ENCODE measurements around the gene RAB35.

RAB35 gene

GRCh38 chr12:120145164-120145563, 28.6 kb upstream of the RAB35 start:
- no peak overlapping the region for H3K23ac ChIP-seq (ENCODE audit: low read length)
- no peak overlapping the region for H3K27ac ChIP-seq (ENCODE audit: low read depth, low read length)
- DNase-seq, result no peak
- no peaks in the 10 kb centered on the region for H3K79me2 ChIP-seq (ENCODE audit: control insufficient read depth, insufficient read depth, low read length)
- no peak overlapping the region for H2AK5ac ChIP-seq (ENCODE audit: low read length)
- H3K4me3 ChIP-seq (ENCODE audit: low read length), result no peak overlapping the region
- no peak overlapping the region for H4K5ac ChIP-seq (ENCODE audit: low read length)
- peaks cover 49% of the 10 kb centered on the region for H3K36me3 ChIP-seq (ENCODE audit: control insufficient read depth, insufficient read depth, low read length)
- no peaks in the 10 kb centered on the region for H3K27me3 ChIP-seq (ENCODE audit: insufficient read depth, low read length, poor library complexity)
- H3K4me1 ChIP-seq (ENCODE audit: control insufficient read depth, low read depth, low read length), result no peaks in the 10 kb centered on the region
- H2BK5ac ChIP-seq (ENCODE audit: low read length), result no peak overlapping the region
- no peaks in the 10 kb centered on the region for H3K79me1 ChIP-seq (ENCODE audit: low read length)
- no CpG with 5 or more reads among the region's 8 CpGs for WGBS (ENCODE audit: extremely low coverage, insufficient coverage, low lambda C conversion rate)
- no peak overlapping the region for H3K56ac ChIP-seq (ENCODE audit: low read length)
- no peak overlapping the region for H3K4ac ChIP-seq (ENCODE audit: low read depth, low read length)
- H3K4me2 ChIP-seq (ENCODE audit: low read length), result no peak overlapping the region
- no peak overlapping the region for H4K8ac ChIP-seq (ENCODE audit: low read depth, low read length)
- no peak overlapping the region for H3K18ac ChIP-seq (ENCODE audit: low read length)
- no peak overlapping the region for H3K9ac ChIP-seq (ENCODE audit: low read length)
- no peak overlapping the region for H2BK120ac ChIP-seq (ENCODE audit: low read depth, low read length)
- H2BK15ac ChIP-seq (replicated peaks; ENCODE audit: low read depth), result no peak overlapping the region

- H3K9ac ChIP-seq (ENCODE audit: low read length), result no peak overlapping the region
- no peak overlapping the region for H4K5ac ChIP-seq (ENCODE audit: low read length)
- no peak overlapping the region for H3K27ac ChIP-seq (ENCODE audit: low read depth, low read length)
- H2BK120ac ChIP-seq (ENCODE audit: low read depth, low read length), result no peak overlapping the region
- H3K4ac ChIP-seq (ENCODE audit: low read depth, low read length), result no peak overlapping the region
- H3K4me2 ChIP-seq (ENCODE audit: low read length), result no peak overlapping the region
- no peak overlapping the region for H3K18ac ChIP-seq (ENCODE audit: low read length)
- H3K79me1 ChIP-seq (ENCODE audit: low read length), result no peaks in the 10 kb centered on the region
- H2BK5ac ChIP-seq (ENCODE audit: low read length), result no peak overlapping the region
- no peak overlapping the region for H3K23ac ChIP-seq (ENCODE audit: low read length)
- H3K36me3 ChIP-seq (ENCODE audit: control insufficient read depth, insufficient read depth, low read length), result peaks cover 43% of the 10 kb centered on the region
- no peak overlapping the region for H3K4me3 ChIP-seq (ENCODE audit: low read length)
- no CpG with 5 or more reads among the region's 11 CpGs for WGBS (ENCODE audit: extremely low coverage, insufficient coverage, low lambda C conversion rate)
- no peaks in the 10 kb centered on the region for H3K79me2 ChIP-seq (ENCODE audit: control insufficient read depth, insufficient read depth, low read length)
- H3K56ac ChIP-seq (ENCODE audit: low read length), result no peak overlapping the region
- no peak overlapping the region for H2BK15ac ChIP-seq (replicated peaks; ENCODE audit: low read depth)
- no peak overlapping the region for H4K8ac ChIP-seq (ENCODE audit: low read depth, low read length)
- H3K4me1 ChIP-seq (ENCODE audit: control insufficient read depth, low read depth, low read length), result no peaks in the 10 kb centered on the region
- H3K27me3 ChIP-seq (ENCODE audit: insufficient read depth, low read length, poor library complexity), result no peaks in the 10 kb centered on the region
- DNase-seq, result no peak
- H2AK5ac ChIP-seq (ENCODE audit: low read length), result no peak overlapping the region
Observed at GRCh38 chr12:120144215-120144614, 27.7 kb upstream of the RAB35 start.

GRCh38 chr12:120142231-120142877, 25.8 kb upstream of the RAB35 start:
- Histone ChIP-seq H2BK120ac (ENCODE audit: low read depth, low read length) (no peak overlapping the region), H3K4me2 (ENCODE audit: low read length) (no peak overlapping the region), H3K27ac (ENCODE audit: low read depth, low read length) (no peak overlapping the region), H2BK15ac (replicated peaks; ENCODE audit: low read depth) (no peak overlapping the region), H3K4me1 (ENCODE audit: control insufficient read depth, low read depth, low read length) (no peaks in the 10 kb centered on the region), H2AK5ac (ENCODE audit: low read length) (no peak overlapping the region), H4K5ac (ENCODE audit: low read length) (no peak overlapping the region), H3K79me2 (ENCODE audit: control insufficient read depth, insufficient read depth, low read length) (no peaks in the 10 kb centered on the region), H4K8ac (ENCODE audit: low read depth, low read length) (no peak overlapping the region), H3K4ac (ENCODE audit: low read depth, low read length) (no peak overlapping the region), H2BK5ac (ENCODE audit: low read length) (no peak overlapping the region), H3K23ac (ENCODE audit: low read length) (no peak overlapping the region), H3K9ac (ENCODE audit: low read length) (no peak overlapping the region), H3K79me1 (ENCODE audit: low read length) (no peaks in the 10 kb centered on the region), H3K36me3 (ENCODE audit: control insufficient read depth, insufficient read depth, low read length) (peaks cover 44% of the 10 kb centered on the region), H3K4me3 (ENCODE audit: low read length) (no peak overlapping the region), H3K27me3 (ENCODE audit: insufficient read depth, low read length, poor library complexity) (no peaks in the 10 kb centered on the region), H3K56ac (ENCODE audit: low read length) (no peak overlapping the region), H3K18ac (ENCODE audit: low read length) (no peak overlapping the region)
- no peak for DNase-seq
- no CpG with 5 or more reads among the region's 14 CpGs for WGBS (ENCODE audit: extremely low coverage, insufficient coverage, low lambda C conversion rate)

- Histone ChIP-seq H3K79me2 (ENCODE audit: control insufficient read depth, insufficient read depth, low read length) (no peaks in the 10 kb centered on the region), H3K4ac (ENCODE audit: low read depth, low read length) (no peak overlapping the region), H3K4me3 (ENCODE audit: low read length) (no peak overlapping the region), H3K4me2 (ENCODE audit: low read length) (no peak overlapping the region), H3K79me1 (ENCODE audit: low read length) (no peaks in the 10 kb centered on the region), H2BK5ac (ENCODE audit: low read length) (no peak overlapping the region), H3K4me1 (ENCODE audit: control insufficient read depth, low read depth, low read length) (no peaks in the 10 kb centered on the region), H2BK120ac (ENCODE audit: low read depth, low read length) (no peak overlapping the region), H3K27me3 (ENCODE audit: insufficient read depth, low read length, poor library complexity) (no peaks in the 10 kb centered on the region), H4K5ac (ENCODE audit: low read length) (no peak overlapping the region), H3K18ac (ENCODE audit: low read length) (no peak overlapping the region), H3K9ac (ENCODE audit: low read length) (no peak overlapping the region), H2AK5ac (ENCODE audit: low read length) (no peak overlapping the region), H3K36me3 (ENCODE audit: control insufficient read depth, insufficient read depth, low read length) (peaks cover 49% of the 10 kb centered on the region), H3K27ac (ENCODE audit: low read depth, low read length) (no peak overlapping the region), H2BK15ac (replicated peaks; ENCODE audit: low read depth) (no peak overlapping the region), H3K23ac (ENCODE audit: low read length) (no peak overlapping the region), H3K56ac (ENCODE audit: low read length) (no peak overlapping the region), H4K8ac (ENCODE audit: low read depth, low read length) (no peak overlapping the region)
- DNase-seq, result no peak
- WGBS (ENCODE audit: extremely low coverage, insufficient coverage, low lambda C conversion rate), result no CpG with 5 or more reads among the region's 6 CpGs
Observed at GRCh38 chr12:120141336-120141735, 24.8 kb upstream of the RAB35 start.

- H2BK5ac ChIP-seq (ENCODE audit: low read length), result no peak overlapping the region
- H3K79me2 ChIP-seq (ENCODE audit: control insufficient read depth, insufficient read depth, low read length), result no peaks in the 10 kb centered on the region
- H3K4me2 ChIP-seq (ENCODE audit: low read length), result no peak overlapping the region
- no peaks in the 10 kb centered on the region for H3K4me1 ChIP-seq (ENCODE audit: control insufficient read depth, low read depth, low read length)
- H3K4me3 ChIP-seq (ENCODE audit: low read length), result no peak overlapping the region
- no peak overlapping the region for H3K9ac ChIP-seq (ENCODE audit: low read length)
- no peak overlapping the region for H4K8ac ChIP-seq (ENCODE audit: low read depth, low read length)
- H2BK120ac ChIP-seq (ENCODE audit: low read depth, low read length), result no peak overlapping the region
- peaks cover 52% of the 10 kb centered on the region for H3K36me3 ChIP-seq (ENCODE audit: control insufficient read depth, insufficient read depth, low read length)
- DNase-seq, result peak; percentile 18
- H4K5ac ChIP-seq (ENCODE audit: low read length), result no peak overlapping the region
- no peak overlapping the region for H3K56ac ChIP-seq (ENCODE audit: low read length)
- no peak overlapping the region for H2BK15ac ChIP-seq (replicated peaks; ENCODE audit: low read depth)
- H3K4ac ChIP-seq (ENCODE audit: low read depth, low read length), result no peak overlapping the region
- H2AK5ac ChIP-seq (ENCODE audit: low read length), result no peak overlapping the region
- no peak overlapping the region for H3K18ac ChIP-seq (ENCODE audit: low read length)
- no peak overlapping the region for H3K23ac ChIP-seq (ENCODE audit: low read length)
- WGBS (ENCODE audit: extremely low coverage, insufficient coverage, low lambda C conversion rate), result no CpG with 5 or more reads among the region's 9 CpGs
- no peaks in the 10 kb centered on the region for H3K27me3 ChIP-seq (ENCODE audit: insufficient read depth, low read length, poor library complexity)
- H3K79me1 ChIP-seq (ENCODE audit: low read length), result no peaks in the 10 kb centered on the region
- H3K27ac ChIP-seq (ENCODE audit: low read depth, low read length), result no peak overlapping the region
Observed at GRCh38 chr12:120140603-120141002, 24.1 kb upstream of the RAB35 start.

- DNase-seq, result no peak
- no peak overlapping the region for H2BK15ac ChIP-seq (replicated peaks; ENCODE audit: low read depth)
- H2AK5ac ChIP-seq (ENCODE audit: low read length), result no peak overlapping the region
- H2BK5ac ChIP-seq (ENCODE audit: low read length), result no peak overlapping the region
- no peaks in the 10 kb centered on the region for H3K79me1 ChIP-seq (ENCODE audit: low read length)
- no peaks in the 10 kb centered on the region for H3K27me3 ChIP-seq (ENCODE audit: insufficient read depth, low read length, poor library complexity)
- no peaks in the 10 kb centered on the region for H3K79me2 ChIP-seq (ENCODE audit: control insufficient read depth, insufficient read depth, low read length)
- H2BK120ac ChIP-seq (ENCODE audit: low read depth, low read length), result no peak overlapping the region
- H3K27ac ChIP-seq (ENCODE audit: low read depth, low read length), result no peak overlapping the region
- no peak overlapping the region for H4K8ac ChIP-seq (ENCODE audit: low read depth, low read length)
- WGBS (ENCODE audit: extremely low coverage, insufficient coverage, low lambda C conversion rate), result no CpG with 5 or more reads among the region's 5 CpGs
- no peaks in the 10 kb centered on the region for H3K4me1 ChIP-seq (ENCODE audit: control insufficient read depth, low read depth, low read length)
- H4K5ac ChIP-seq (ENCODE audit: low read length), result no peak overlapping the region
- H3K56ac ChIP-seq (ENCODE audit: low read length), result no peak overlapping the region
- H3K4ac ChIP-seq (ENCODE audit: low read depth, low read length), result no peak overlapping the region
- H3K23ac ChIP-seq (ENCODE audit: low read length), result no peak overlapping the region
- no peak overlapping the region for H3K4me3 ChIP-seq (ENCODE audit: low read length)
- H3K9ac ChIP-seq (ENCODE audit: low read length), result no peak overlapping the region
- peaks cover 49% of the 10 kb centered on the region for H3K36me3 ChIP-seq (ENCODE audit: control insufficient read depth, insufficient read depth, low read length)
- H3K4me2 ChIP-seq (ENCODE audit: low read length), result no peak overlapping the region
- H3K18ac ChIP-seq (ENCODE audit: low read length), result no peak overlapping the region
Observed at GRCh38 chr12:120139958-120140357, 23.4 kb upstream of the RAB35 start.
